Peyer's patch (tissue), 4 donors: ENCODE data around the gene MTA3. TPM values are rescaled to one million over a fixed set of nuclear protein-coding genes. Genes with fewer than 3 reads are reported as not detected.
A peak's percentile ranks its signal among the peaks of the same experiment; 100 is the strongest.

Experiments
- DNase-seq, 3 donors: peaks; one replicate each; pipeline ENCODE4 v3.0.0-alpha.2; 2017 to 2019
- H3K27ac ChIP-seq, 4 donors: fragments of 200-600 bp; sonication (generic); one replicate each; pipeline ENCODE4 v1.5.1; 2016 to 2019
- H3K27me3 ChIP-seq, 2 donors: fragments of 200-600 bp; sonication (generic); one replicate each; pipeline ENCODE4 v1.5.1; 2019
- H3K36me3 ChIP-seq, 3 donors: fragments of 200-600 bp; sonication (generic); one replicate each; pipeline ENCODE4 v1.5.1; 2016 to 2019
- H3K4me1 ChIP-seq, 4 donors: fragments of 200-600 bp; sonication (generic); one replicate each; pipeline ENCODE4 v1.5.1; 2016 to 2019
- H3K4me3 ChIP-seq, 4 donors: fragments of 200-600 bp; sonication (generic); 1 replicate in 3 of 4; 2 replicates in 1 of 4; pipeline ENCODE4 v1.5.1; 2016 to 2019; ENCODE audit warnings: mild to moderate bottlenecking in 1 of 4
- H3K9me3 ChIP-seq, 4 donors: fragments of 200-600 bp; sonication (generic); one replicate each; pipeline ENCODE4 v1.5.1; 2016 to 2019; ENCODE audit warnings: mild to moderate bottlenecking in 1 of 4
- CTCF ChIP-seq, 6 experiments: fragments of 450-650 bp in 4 of 6; fragments of 200-600 bp in 2 of 6; sonication (generic) in 1 of 6; IDR thresholded peaks; one replicate each; pipeline ENCODE4 v1.5.1; 2017 to 2019; ENCODE audit warnings: antibody characterized with exemption in 6 of 6, mild to moderate bottlenecking in 3 of 6, moderate library complexity in 1 of 6
- POLR2A ChIP-seq, 2 donors: fragments of 450-650 bp; IDR thresholded peaks; one replicate each; pipeline ENCODE4 v1.5.1; 2017; ENCODE audit warnings: antibody characterized with exemption in 2 of 2, mild to moderate bottlenecking in 2 of 2, moderate library complexity in 2 of 2
- total RNA-seq, 4 donors: library from RNA; depleted of rRNA; stranded (reverse); fragments of >200 nt; gene quantifications; one replicate each; pipeline ENCODE4 v1.1.0, GENCODE V29; 2016

MTA3 gene
- total RNA-seq, 4 donors from 2014 or later = 20.0 to 87.5 (median 34.2) TPM

- Histone ChIP-seq H3K4me1 (peaks cover 0 to 7% (median 0%) of the 10 kb centered on the region in 4 donors), H3K27ac (no peak overlapping the region), H3K4me3 (no peak overlapping the region), H3K36me3 (peaks cover 0 to 6% (median 0%) of the 10 kb centered on the region in 3 donors), H3K9me3 (no peaks in the 10 kb centered on the region), H3K27me3 (no peaks in the 10 kb centered on the region)
- no peak for DNase-seq
- no peak for TF ChIP-seq CTCF (IDR thresholded peaks at IDR 0.05)
- no peak for TF ChIP-seq POLR2A (IDR thresholded peaks at IDR 0.05)
Observed at GRCh38 chr2:42757981-42758740, 189.7 kb downstream of the MTA3 start.

DNA sequence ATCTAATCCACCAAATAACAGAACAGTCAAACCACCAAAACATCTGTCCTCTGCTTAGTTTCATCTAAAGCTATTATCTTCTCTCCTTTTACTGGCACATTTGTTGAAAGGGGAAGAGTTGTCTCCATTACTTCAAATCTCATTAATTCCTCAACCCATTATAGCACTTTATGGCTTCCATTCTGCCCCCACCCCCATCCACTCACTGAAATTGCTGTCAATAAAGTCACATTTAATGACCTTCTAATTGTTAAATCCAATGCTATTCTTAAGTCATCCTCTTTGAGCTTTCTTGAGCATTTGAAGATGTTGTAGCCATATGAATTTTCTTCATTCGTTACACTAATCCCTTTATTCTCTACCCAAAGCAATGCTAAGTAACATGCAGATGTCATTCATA is 190.3 kb downstream of the MTA3 start:
- DNase-seq = no peak
- H3K36me3 ChIP-seq = peaks cover 0 to 6% (median 0%) of the 10 kb centered on the region in 3 donors
- H3K27me3 ChIP-seq = no peaks in the 10 kb centered on the region
- no peaks in the 10 kb centered on the region for H3K9me3 ChIP-seq
- H3K4me1 ChIP-seq = peaks cover 0 to 2% (median 0%) of the 10 kb centered on the region in 4 donors
- no peak overlapping the region for H3K27ac ChIP-seq
- no peak overlapping the region for H3K4me3 ChIP-seq
- TF ChIP-seq POLR2A (IDR thresholded peaks at IDR 0.05) (no peak), CTCF (IDR thresholded peaks at IDR 0.05) (no peak)

DNA sequence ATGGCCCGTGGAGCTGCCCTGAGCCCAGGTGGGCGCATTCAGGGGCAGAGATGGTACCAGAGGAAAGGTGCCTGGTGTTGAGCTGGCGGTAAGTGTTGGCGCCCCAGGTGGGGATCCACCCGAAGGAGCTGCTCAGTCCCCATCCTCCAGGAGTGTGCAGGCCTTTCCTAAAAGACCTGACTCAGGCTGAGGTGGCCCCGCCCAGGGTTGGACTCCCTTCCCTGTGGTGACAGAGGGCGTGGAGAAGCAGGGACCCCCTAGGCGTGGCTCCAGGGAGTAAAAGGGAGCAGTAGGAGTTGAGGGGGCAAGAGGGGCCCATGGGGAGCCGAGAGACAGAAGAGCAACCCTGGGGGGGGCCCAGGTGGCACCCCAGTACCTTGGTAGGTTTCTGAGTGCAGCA is 193.1 kb downstream of the MTA3 start:
- DNase-seq = peak in 1 of 3 donors; percentile 43
- no peaks in the 10 kb centered on the region for H3K9me3 ChIP-seq
- no peak for TF ChIP-seq POLR2A (IDR thresholded peaks at IDR 0.05)
- TF ChIP-seq CTCF (IDR thresholded peaks at IDR 0.05) = no peak

GRCh38 chr2:42762155-42762554 is 193.7 kb downstream of the MTA3 start:
- Histone ChIP-seq H3K27ac (no peak overlapping the region), H3K36me3 (no peaks in the 10 kb centered on the region), H3K4me1 (no peaks in the 10 kb centered on the region), H3K4me3 (no peak overlapping the region), H3K9me3 (no peaks in the 10 kb centered on the region), H3K27me3 (no peaks in the 10 kb centered on the region)
- TF ChIP-seq CTCF (IDR thresholded peaks at IDR 0.05) (no peak), POLR2A (IDR thresholded peaks at IDR 0.05) (no peak)
- peak in 1 of 3 donors; percentile 23 for DNase-seq

More for the DNA sequence above, 193.1 kb downstream of the MTA3 start:
- H3K27ac ChIP-seq = no peak overlapping the region
- no peak overlapping the region for H3K4me3 ChIP-seq
- H3K27me3 ChIP-seq = no peaks in the 10 kb centered on the region
- H3K36me3 ChIP-seq = no peaks in the 10 kb centered on the region
- no peaks in the 10 kb centered on the region for H3K4me1 ChIP-seq

DNA sequence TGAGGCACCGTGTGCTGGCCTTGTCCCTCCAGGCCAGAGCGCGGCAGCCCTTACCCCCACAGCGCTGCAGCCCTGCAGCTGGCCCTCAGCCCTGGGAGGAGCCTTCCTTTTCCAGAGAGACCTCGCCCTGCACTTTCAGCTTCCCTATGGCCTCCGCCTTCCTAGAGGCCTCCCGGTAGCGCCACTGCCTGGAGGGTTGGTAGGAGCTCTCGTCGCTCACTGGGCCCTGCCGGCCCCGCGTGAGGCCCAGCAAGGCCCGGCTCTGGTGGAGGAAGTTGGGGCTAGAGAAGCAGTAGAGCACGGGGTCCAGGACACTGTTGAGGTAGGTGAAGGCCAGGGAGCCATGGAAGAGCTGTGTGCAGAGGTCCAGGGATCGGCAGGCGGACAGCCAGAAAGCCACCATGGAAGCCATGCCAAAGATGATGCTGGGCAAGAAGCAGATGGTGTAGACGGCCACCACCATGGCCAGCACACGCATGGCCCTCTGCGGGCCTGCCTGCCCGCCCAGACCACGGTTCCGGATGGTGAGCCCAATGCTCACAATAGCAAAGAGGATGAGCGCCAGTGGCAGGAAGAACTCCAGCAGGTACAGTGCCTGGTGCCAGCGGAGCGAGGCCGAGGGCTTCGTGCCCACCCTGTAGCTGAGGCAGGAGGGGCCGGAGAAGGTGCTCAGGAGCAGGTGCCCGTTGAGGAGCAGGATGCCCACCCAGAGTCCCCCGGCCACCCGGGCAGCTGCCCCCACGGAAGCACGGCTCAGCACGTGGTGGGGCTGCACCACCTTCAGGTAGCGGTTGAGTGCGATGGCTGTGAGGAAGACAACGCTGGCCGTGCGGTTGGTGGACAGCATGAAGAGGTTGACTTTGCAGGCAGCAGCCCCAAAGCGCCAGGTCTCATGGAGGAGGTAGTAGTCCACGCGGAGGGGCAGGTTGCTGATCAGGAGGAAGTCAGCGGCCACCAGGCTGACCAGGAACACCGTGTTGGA is 194.7 kb downstream of the MTA3 start:
- H3K4me3 ChIP-seq = no peak overlapping the region
- no peaks in the 10 kb centered on the region for H3K36me3 ChIP-seq
- H3K9me3 ChIP-seq = no peaks in the 10 kb centered on the region
- peak in 1 of 3 donors; percentile 41 for DNase-seq
- H3K27me3 ChIP-seq = no peaks in the 10 kb centered on the region
- no peak overlapping the region for H3K27ac ChIP-seq
- no peaks in the 10 kb centered on the region for H3K4me1 ChIP-seq
- no peak for TF ChIP-seq POLR2A (IDR thresholded peaks at IDR 0.05)
- TF ChIP-seq CTCF (IDR thresholded peaks at IDR 0.05) = no peak
